Hepatocyte (in vitro differentiated cells): ENCODE results near the gene FKTN. TPM values are rescaled to one million over a fixed set of nuclear protein-coding genes. Genes with fewer than 3 reads are reported as not detected.
"Not testable (repeated sequence)": the region's sequence is repeated elsewhere in the genome, so short reads cannot be mapped to it uniquely, and the experiment has no call there.

Experiments
- DNase-seq: peaks from one replicate; pipeline ENCODE4 v3.0.0-alpha.2; 2016; ENCODE audit warnings: low spot score
- H2AFZ ChIP-seq: fragments of 200-600 bp; sonication (generic); 2 replicates; pipeline ENCODE4 v1.6.0; 2016; ENCODE audit warnings: antibody characterized with exemption, mild to moderate bottlenecking
- H3K27ac ChIP-seq: fragments of 200-600 bp; sonication (generic); 2 replicates; pipeline ENCODE4 v1.5.1; 2016; ENCODE audit warnings: mild to moderate bottlenecking
- H3K27me3 ChIP-seq: fragments of 200-600 bp; sonication (generic); 2 replicates; pipeline ENCODE4 v1.6.1; 2016
- H3K36me3 ChIP-seq: fragments of 200-600 bp; sonication (generic); replicated peaks from 2 replicates; pipeline ENCODE4 v1.5.1; 2016; ENCODE audit warnings: low read depth; ENCODE audit not compliant: insufficient read depth
- H3K4me1 ChIP-seq: fragments of 200-600 bp; sonication (generic); 2 replicates; pipeline ENCODE4 v1.5.1; 2016; ENCODE audit warnings: mild to moderate bottlenecking, moderate library complexity; ENCODE audit not compliant: insufficient read depth
- H3K4me2 ChIP-seq: fragments of 200-600 bp; sonication (generic); 2 replicates; pipeline ENCODE4 v1.6.0; 2016
- H3K4me3 ChIP-seq: fragments of 200-600 bp; sonication (generic); 2 replicates; pipeline ENCODE4 v1.5.1; 2016; ENCODE audit warnings: mild to moderate bottlenecking
- H3K79me2 ChIP-seq: fragments of 200-600 bp; sonication (generic); 2 replicates; pipeline ENCODE4 v1.6.0; 2017; ENCODE audit warnings: mild to moderate bottlenecking
- H3K9me2 ChIP-seq: fragments of 200-600 bp; sonication (generic); replicated peaks from 2 replicates; pipeline ENCODE4 v1.6.0; 2017; ENCODE audit warnings: mild to moderate bottlenecking; ENCODE audit not compliant: insufficient read depth
- H3K9me3 ChIP-seq: fragments of 200-600 bp; sonication (generic); 2 replicates; pipeline ENCODE4 v1.5.1; 2016; ENCODE audit warnings: low read depth, mild to moderate bottlenecking
- H4K20me1 ChIP-seq: fragments of 200-600 bp; sonication (generic); 2 replicates; pipeline ENCODE4 v1.6.0; 2016; ENCODE audit warnings: mild to moderate bottlenecking; ENCODE audit not compliant: insufficient read depth, poor library complexity, severe bottlenecking
- CTCF ChIP-seq: fragments of 200-600 bp; sonication (generic); IDR thresholded peaks from 2 replicates; pipeline ENCODE4 v1.5.1; 2016; ENCODE audit warnings: antibody characterized with exemption, mild to moderate bottlenecking; ENCODE audit not compliant: poor library complexity
- EZH2 ChIP-seq: fragments of 200-600 bp; sonication (generic); IDR thresholded peaks from 2 replicates; pipeline ENCODE4 v1.6.1; 2016; ENCODE audit warnings: antibody characterized with exemption, mild to moderate bottlenecking, borderline replicate concordance
- EZH2phosphoT487 ChIP-seq: fragments of 200-600 bp; sonication (generic); IDR thresholded peaks from one replicate; pipeline ENCODE4 v1.6.1; 2018; ENCODE audit warnings: antibody characterized with exemption, mild to moderate bottlenecking, low read depth, moderate library complexity; ENCODE audit not compliant: unreplicated experiment, severe bottlenecking
- WGBS: methylation state at CpG from one replicate; pipeline ENCODE4 v1.1.6; 2016; ENCODE audit warnings: low lambda C conversion rate; ENCODE audit errors: missing lambda C conversion rate; 5-methylcytosine and 5-hydroxymethylcytosine counted together
- polyA plus RNA-seq: library from polyadenylated mRNA; unstranded; fragments of >200 nt; fragmentation: Nextera tagmentation; extraction: Ambion mirVana; gene quantifications from 2 replicates; pipeline ENCODE4 v1.2.1, GENCODE V29; 2016
- total RNA-seq: library from RNA; depleted of rRNA; stranded (reverse); fragments of >200 nt; gene quantifications from 2 replicates; pipeline ENCODE4 v1.2.3, GENCODE V29; 2014

FKTN gene
- total and polyA plus RNA-seq, 2 experiments from 2014 or later, result 1.8 to 27.1 TPM

- no peak overlapping the region for H3K27ac ChIP-seq
- 94% methylated on average over 3 of the region's 3 CpGs for WGBS
These were observed 16.1 kb upstream of the FKTN start for GRCh38 chr9:105541838-105542237.

GRCh38 chr9:105554042-105554441, 3.9 kb upstream of the FKTN start:
- TF ChIP-seq EZH2, result no peak
- no peak for TF ChIP-seq EZH2phosphoT487
- no peak for TF ChIP-seq CTCF
- H3K9me3 ChIP-seq, result no peaks in the 10 kb centered on the region
- H3K4me1 ChIP-seq, result peaks cover 6% of the 10 kb centered on the region
- no peak overlapping the region for H2AFZ ChIP-seq
- no peaks in the 10 kb centered on the region for H3K27me3 ChIP-seq
- 91% methylated on average over 10 of the region's 10 CpGs for WGBS
- no peak overlapping the region for H3K27ac ChIP-seq
- peaks cover 8% of the 10 kb centered on the region for H3K79me2 ChIP-seq
- no peak for DNase-seq
- H3K4me3 ChIP-seq, result no peak overlapping the region
- no peaks in the 10 kb centered on the region for H4K20me1 ChIP-seq
- no peak overlapping the region for H3K4me2 ChIP-seq
- H3K36me3 ChIP-seq, result no peaks in the 10 kb centered on the region
- H3K9me2 ChIP-seq, result no peaks in the 10 kb centered on the region

More at GRCh38 chr9:105541838-105542237, 16.1 kb upstream of the FKTN start:
- Histone ChIP-seq H3K9me3 (no peaks in the 10 kb centered on the region), H3K9me2 (no peaks in the 10 kb centered on the region), H3K4me3 (no peak overlapping the region), H3K27me3 (no peaks in the 10 kb centered on the region), H3K4me1 (no peaks in the 10 kb centered on the region), H3K79me2 (no peaks in the 10 kb centered on the region), H4K20me1 (no peaks in the 10 kb centered on the region), H3K4me2 (no peak overlapping the region), H2AFZ (no peak overlapping the region), H3K36me3 (no peaks in the 10 kb centered on the region)
- TF ChIP-seq EZH2 (no peak), EZH2phosphoT487 (no peak), CTCF (no peak)
- no peak for DNase-seq

GRCh38 chr9:105572455-105572854, 14.5 kb downstream of the FKTN start:
- Histone ChIP-seq H3K27me3 (no peaks in the 10 kb centered on the region), H3K4me3 (no peak overlapping the region), H3K4me1 (no peaks in the 10 kb centered on the region), H2AFZ (no peak overlapping the region), H3K79me2 (no peaks in the 10 kb centered on the region), H3K9me3 (no peaks in the 10 kb centered on the region), H3K27ac (no peak overlapping the region), H4K20me1 (no peaks in the 10 kb centered on the region), H3K4me2 (no peak overlapping the region), H3K36me3 (no peaks in the 10 kb centered on the region), H3K9me2 (no peaks in the 10 kb centered on the region)
- no peak for DNase-seq
- no peak for TF ChIP-seq CTCF
- TF ChIP-seq EZH2phosphoT487, result no peak
- TF ChIP-seq EZH2, result no peak

GRCh38 chr9:105579952-105580351, 22.0 kb downstream of the FKTN start:
- not testable (repeated sequence) for H3K4me2 ChIP-seq, H3K27me3 ChIP-seq, H4K20me1 ChIP-seq, H3K4me1 ChIP-seq, H2AFZ ChIP-seq, H3K27ac ChIP-seq, H3K4me3 ChIP-seq, H3K36me3 ChIP-seq, DNase-seq, H3K9me3 ChIP-seq, H3K9me2 ChIP-seq, H3K79me2 ChIP-seq
- WGBS, result 99% methylated on average over 5 of the region's 6 CpGs

- WGBS, result 61% methylated on average over 16 of the region's 16 CpGs
- not testable (repeated sequence) for H3K27ac ChIP-seq, DNase-seq, H2AFZ ChIP-seq, H3K4me3 ChIP-seq, H3K36me3 ChIP-seq, H3K4me1 ChIP-seq, H3K9me2 ChIP-seq, H3K9me3 ChIP-seq, H3K79me2 ChIP-seq, H3K4me2 ChIP-seq, H3K27me3 ChIP-seq, H4K20me1 ChIP-seq
These were observed 23.6 kb downstream of the FKTN start for GRCh38 chr9:105581550-105581949.
